ENCODE measurements around the gene MTRF1L. TPM values are rescaled to one million over a fixed set of nuclear protein-coding genes. Genes with fewer than 3 reads are reported as not detected.

MTRF1L gene
- polyA plus RNA-seq, 3 donors = 8.2 to 12.8 (median 10.8) TPM

DNA sequence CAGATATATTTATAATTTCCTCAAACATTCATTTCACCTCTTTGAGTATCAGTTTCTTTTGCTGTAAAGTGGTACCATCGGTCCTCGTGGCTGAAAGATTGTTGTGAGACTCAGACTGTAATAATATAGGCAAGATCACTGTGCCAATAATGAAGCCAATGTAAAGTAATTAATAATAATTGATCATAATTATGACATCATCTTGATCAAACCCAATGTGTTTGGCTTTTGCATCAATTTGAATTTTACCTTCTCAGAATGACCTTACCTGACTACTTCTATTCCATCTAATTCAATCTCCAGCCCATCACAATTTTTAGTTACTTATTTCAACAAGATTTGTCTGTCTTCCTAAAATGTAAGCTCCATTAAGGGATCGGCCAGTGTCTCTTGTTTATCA lies 15.8 kb upstream of the MTRF1L start:
- no peak overlapping the region for H3K9ac ChIP-seq (ENCODE audit: insufficient read depth, low read length, poor library complexity, severe bottlenecking)
- no CpG with 5 or more reads among the region's 3 CpGs for WGBS (ENCODE audit: insufficient coverage)
- Mint-ChIP-seq H3K27me3 (ENCODE audit: low read depth in 3 of 3) (peaks cover 0 to 2% (median 0%) of the 10 kb centered on the region in 3 donors), H3K27ac (no peak overlapping the region), H3K36me3 (no peaks in the 10 kb centered on the region), H3K4me1 (peaks cover 5% of the 10 kb centered on the region), H3K4me3 (no peak overlapping the region), H3K9me3 (peaks cover 0 to 4% (median 0%) of the 10 kb centered on the region in 7 donors)
- H3K79me2 ChIP-seq (ENCODE audit: insufficient read depth, low read length) = no peaks in the 10 kb centered on the region
- DNase-seq = no peak
- H4K20me1 ChIP-seq (ENCODE audit: insufficient read depth, low read length) = no peaks in the 10 kb centered on the region
- H3K4me3 ChIP-seq (replicated peaks in 1 of 3; ENCODE audit: low read depth in 2 of 3, low read length in 3 of 3) = no peak overlapping the region
- no peaks in the 10 kb centered on the region for H3K27me3 ChIP-seq (ENCODE audit: control insufficient read depth in 2 of 2, insufficient read depth in 2 of 2, low read length in 2 of 2)
- no peak overlapping the region for H3K4me2 ChIP-seq (replicated peaks; ENCODE audit: extremely low read depth, low read length, poor library complexity, severe bottlenecking)
- no peaks in the 10 kb centered on the region for H3K4me1 ChIP-seq (ENCODE audit: control insufficient read depth in 1 of 2, insufficient read depth in 2 of 2, low read length in 2 of 2)
- H3K36me3 ChIP-seq (replicated peaks in 1 of 2; ENCODE audit: control insufficient read depth in 1 of 2, insufficient read depth in 2 of 2, low read length in 2 of 2) = no peaks in the 10 kb centered on the region
- H3K9me3 ChIP-seq (replicated peaks in 1 of 2; ENCODE audit: control insufficient read depth in 1 of 2, insufficient read depth in 1 of 2, low read length in 2 of 2) = no peaks in the 10 kb centered on the region
- no peak overlapping the region for H2AFZ ChIP-seq (ENCODE audit: insufficient read depth, low read depth, low read length, poor library complexity, severe bottlenecking)
- no peak overlapping the region for H3K27ac ChIP-seq (ENCODE audit: low read depth in 1 of 2, low read length in 2 of 2)
- intact Hi-C loops (cut with micrococcal nuclease) = no loop called here
- TF ChIP-seq, protein P1, sequence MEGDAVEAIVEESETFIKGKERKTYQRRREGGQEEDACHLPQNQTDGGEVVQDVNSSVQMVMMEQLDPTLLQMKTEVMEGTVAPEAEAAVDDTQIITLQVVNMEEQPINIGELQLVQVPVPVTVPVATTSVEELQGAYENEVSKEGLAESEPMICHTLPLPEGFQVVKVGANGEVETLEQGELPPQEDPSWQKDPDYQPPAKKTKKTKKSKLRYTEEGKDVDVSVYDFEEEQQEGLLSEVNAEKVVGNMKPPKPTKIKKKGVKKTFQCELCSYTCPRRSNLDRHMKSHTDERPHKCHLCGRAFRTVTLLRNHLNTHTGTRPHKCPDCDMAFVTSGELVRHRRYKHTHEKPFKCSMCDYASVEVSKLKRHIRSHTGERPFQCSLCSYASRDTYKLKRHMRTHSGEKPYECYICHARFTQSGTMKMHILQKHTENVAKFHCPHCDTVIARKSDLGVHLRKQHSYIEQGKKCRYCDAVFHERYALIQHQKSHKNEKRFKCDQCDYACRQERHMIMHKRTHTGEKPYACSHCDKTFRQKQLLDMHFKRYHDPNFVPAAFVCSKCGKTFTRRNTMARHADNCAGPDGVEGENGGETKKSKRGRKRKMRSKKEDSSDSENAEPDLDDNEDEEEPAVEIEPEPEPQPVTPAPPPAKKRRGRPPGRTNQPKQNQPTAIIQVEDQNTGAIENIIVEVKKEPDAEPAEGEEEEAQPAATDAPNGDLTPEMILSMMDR (IDR thresholded peaks at IDR 0.05) = no peak

DNA sequence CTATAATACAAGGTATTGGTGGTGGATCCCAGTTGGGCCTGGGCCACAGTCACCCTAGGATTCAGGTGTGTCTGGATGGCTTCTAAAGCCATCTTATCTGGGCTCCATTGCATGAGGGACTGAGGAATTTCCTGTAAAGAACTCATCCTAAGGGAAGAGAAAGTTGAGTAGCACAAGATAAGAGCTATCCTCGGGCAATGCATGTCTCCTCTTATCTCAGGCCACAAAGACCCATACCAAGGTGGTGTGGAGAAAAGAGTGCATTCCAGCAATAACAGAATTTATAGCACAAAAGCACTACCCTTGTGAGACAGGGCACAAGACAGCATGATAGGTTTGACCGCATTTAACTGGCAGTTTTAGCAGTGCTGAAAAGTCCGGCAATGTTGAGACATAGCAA lies 14.3 kb upstream of the MTRF1L start:
- Mint-ChIP-seq H3K4me3 (no peak overlapping the region), H3K9me3 (peaks cover 0 to 4% (median 0%) of the 10 kb centered on the region in 7 donors), H3K27ac (no peak overlapping the region), H3K27me3 (ENCODE audit: low read depth in 3 of 3) (peaks cover 0 to 2% (median 0%) of the 10 kb centered on the region in 3 donors), H3K36me3 (no peaks in the 10 kb centered on the region), H3K4me1 (peaks cover 9% of the 10 kb centered on the region)
- Histone ChIP-seq H3K27ac (ENCODE audit: low read depth in 1 of 2, low read length in 2 of 2) (no peak overlapping the region), H3K36me3 (replicated peaks in 1 of 2; ENCODE audit: control insufficient read depth in 1 of 2, insufficient read depth in 2 of 2, low read length in 2 of 2) (no peaks in the 10 kb centered on the region), H3K9ac (ENCODE audit: insufficient read depth, low read length, poor library complexity, severe bottlenecking) (no peak overlapping the region), H3K4me3 (replicated peaks in 1 of 3; ENCODE audit: low read depth in 2 of 3, low read length in 3 of 3) (no peak overlapping the region), H3K4me1 (ENCODE audit: control insufficient read depth in 1 of 2, insufficient read depth in 2 of 2, low read length in 2 of 2) (no peaks in the 10 kb centered on the region), H3K79me2 (ENCODE audit: insufficient read depth, low read length) (no peaks in the 10 kb centered on the region), H2AFZ (ENCODE audit: insufficient read depth, low read depth, low read length, poor library complexity, severe bottlenecking) (no peak overlapping the region), H3K4me2 (replicated peaks; ENCODE audit: extremely low read depth, low read length, poor library complexity, severe bottlenecking) (no peak overlapping the region), H3K27me3 (ENCODE audit: control insufficient read depth in 2 of 2, insufficient read depth in 2 of 2, low read length in 2 of 2) (no peaks in the 10 kb centered on the region), H3K9me3 (replicated peaks in 1 of 2; ENCODE audit: control insufficient read depth in 1 of 2, insufficient read depth in 1 of 2, low read length in 2 of 2) (no peaks in the 10 kb centered on the region), H4K20me1 (ENCODE audit: insufficient read depth, low read length) (no peaks in the 10 kb centered on the region)
- TF ChIP-seq, protein P1 (IDR thresholded peaks at IDR 0.05) = no peak
- no peak for DNase-seq
- intact Hi-C loops (cut with micrococcal nuclease) = no loop called here
- WGBS (ENCODE audit: insufficient coverage) = 83% methylated on average over 2 of the region's 3 CpGs
